Subcutaneous abdominal adipose tissue (tissue), 5 donors: ENCODE measurements around the gene FLT4.

Experiments
- H3K27ac ChIP-seq: one replicate; pipeline ENCODE4 v1.7.0; 2013; ENCODE audit warnings: low read depth, mild to moderate bottlenecking, inconsistent platforms, low read length, moderate library complexity
- H3K27me3 ChIP-seq, 5 donors: one replicate each; pipeline ENCODE4 v1.7.0; 2013; ENCODE audit warnings: low read length in 5 of 5, inconsistent platforms in 1 of 5; ENCODE audit not compliant: control insufficient read depth in 5 of 5, insufficient read depth in 4 of 5
- H3K36me3 ChIP-seq, 5 donors: one replicate each; pipeline ENCODE4 v1.7.0; 2013; ENCODE audit warnings: low read length in 5 of 5; ENCODE audit not compliant: control insufficient read depth in 5 of 5, insufficient read depth in 5 of 5
- H3K4me1 ChIP-seq, 5 donors: one replicate each; pipeline ENCODE4 v1.7.0; 2013; ENCODE audit warnings: low read length in 5 of 5, mild to moderate bottlenecking in 3 of 5, moderate library complexity in 1 of 5; ENCODE audit not compliant: control insufficient read depth in 5 of 5, insufficient read depth in 5 of 5
- H3K4me3 ChIP-seq, 5 donors: one replicate each; pipeline ENCODE4 v1.7.0; 2013; ENCODE audit warnings: low read length in 5 of 5, low read depth in 1 of 5
- H3K9ac ChIP-seq, 5 donors: one replicate each; pipeline ENCODE4 v1.7.0; 2013; ENCODE audit warnings: low read length in 5 of 5, mild to moderate bottlenecking in 4 of 5, moderate library complexity in 3 of 5
- H3K9me3 ChIP-seq, 5 donors: one replicate each; pipeline ENCODE4 v1.7.0; 2013; ENCODE audit warnings: low read length in 5 of 5; ENCODE audit not compliant: control insufficient read depth in 5 of 5
- donor health status: healthy.
- donor health status: healthy.
- donor health status: healthy.
- donor health status: healthy.
- donor health status: healthy.

Gene FLT4

DNA sequence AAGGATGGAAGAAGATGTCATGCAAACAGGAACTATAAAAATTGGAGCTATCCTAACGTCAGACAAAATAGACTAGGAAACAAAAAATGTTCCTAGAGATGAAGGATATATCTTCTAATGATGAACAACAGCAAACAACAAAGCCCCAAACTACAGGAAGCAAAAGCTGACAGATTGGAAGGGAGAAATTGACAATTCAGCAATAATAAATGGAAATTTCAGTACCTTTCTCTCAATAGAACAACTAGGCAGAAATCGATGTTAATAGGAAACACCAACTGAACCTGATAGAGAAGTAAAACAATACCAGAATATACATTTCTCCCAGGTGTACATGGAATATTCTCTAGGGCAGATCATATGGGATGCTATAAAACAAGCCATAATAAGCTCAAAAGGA, 65.7 kb downstream of the FLT4 start:
- H3K27ac ChIP-seq = no peak overlapping the region
- no peaks in the 10 kb centered on the region for H3K4me1 ChIP-seq
- H3K4me3 ChIP-seq = no peak overlapping the region
- H3K36me3 ChIP-seq = no peaks in the 10 kb centered on the region
- no peak overlapping the region for H3K9ac ChIP-seq
- peaks cover 0 to 8% (median 3%) of the 10 kb centered on the region in 5 donors for H3K27me3 ChIP-seq
- peaks cover 0 to 3% (median 0%) of the 10 kb centered on the region in 5 donors for H3K9me3 ChIP-seq

DNA sequence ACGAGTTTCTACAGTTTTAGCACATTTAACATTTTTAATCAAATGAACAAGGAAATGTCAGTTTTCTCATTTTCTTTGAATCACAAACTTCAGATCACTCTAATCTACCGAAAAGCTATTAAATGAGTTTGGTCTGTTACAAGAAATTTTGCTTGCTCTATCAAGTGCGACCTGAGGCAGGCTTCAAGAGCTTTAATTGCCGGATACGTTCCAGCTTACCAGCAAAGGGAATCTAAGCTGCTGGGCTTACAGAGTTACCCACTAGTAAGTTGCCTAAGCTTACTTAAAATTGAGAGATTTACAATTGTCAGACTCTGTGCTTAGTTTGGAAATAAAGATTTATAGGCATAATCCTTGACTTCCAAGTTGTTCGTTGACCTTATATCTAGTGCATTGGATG, 68.7 kb downstream of the FLT4 start:
- H3K27ac ChIP-seq = no peak overlapping the region

DNA sequence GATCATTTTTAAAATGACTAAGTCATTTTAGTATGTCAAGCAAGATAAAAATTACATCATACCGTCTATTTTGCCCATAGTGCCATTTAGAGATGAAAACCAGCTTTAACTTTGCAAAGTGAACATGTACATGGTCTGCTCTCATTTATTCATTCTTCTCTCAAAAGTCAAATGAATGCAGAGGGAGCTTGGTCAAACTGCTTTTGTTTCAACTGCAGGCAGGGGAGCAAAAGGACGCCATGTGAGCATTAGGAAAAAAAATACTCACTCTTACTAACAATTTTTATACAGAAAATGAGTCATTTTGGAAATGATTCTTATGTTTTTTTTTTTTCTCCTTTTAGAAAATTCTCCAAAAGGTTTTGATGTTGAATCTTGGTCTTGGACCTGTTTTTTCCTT, 73.8 kb downstream of the FLT4 start:
- H3K9me3 ChIP-seq = no peaks in the 10 kb centered on the region
- peaks cover 33 to 53% (median 37%) of the 10 kb centered on the region in 5 donors for H3K36me3 ChIP-seq
- no peak overlapping the region for H3K27ac ChIP-seq
- H3K4me1 ChIP-seq = no peaks in the 10 kb centered on the region
- no peak overlapping the region for H3K9ac ChIP-seq
- H3K27me3 ChIP-seq = no peaks in the 10 kb centered on the region
- H3K4me3 ChIP-seq = no peak overlapping the region

More for the DNA sequence above, 68.7 kb downstream of the FLT4 start:
- Histone ChIP-seq H3K9me3 (peaks cover 0 to 3% (median 0%) of the 10 kb centered on the region in 5 donors), H3K27me3 (no peaks in the 10 kb centered on the region), H3K4me3 (no peak overlapping the region), H3K4me1 (no peaks in the 10 kb centered on the region), H3K9ac (no peak overlapping the region), H3K36me3 (peaks cover 5 to 14% (median 6%) of the 10 kb centered on the region in 5 donors)

DNA sequence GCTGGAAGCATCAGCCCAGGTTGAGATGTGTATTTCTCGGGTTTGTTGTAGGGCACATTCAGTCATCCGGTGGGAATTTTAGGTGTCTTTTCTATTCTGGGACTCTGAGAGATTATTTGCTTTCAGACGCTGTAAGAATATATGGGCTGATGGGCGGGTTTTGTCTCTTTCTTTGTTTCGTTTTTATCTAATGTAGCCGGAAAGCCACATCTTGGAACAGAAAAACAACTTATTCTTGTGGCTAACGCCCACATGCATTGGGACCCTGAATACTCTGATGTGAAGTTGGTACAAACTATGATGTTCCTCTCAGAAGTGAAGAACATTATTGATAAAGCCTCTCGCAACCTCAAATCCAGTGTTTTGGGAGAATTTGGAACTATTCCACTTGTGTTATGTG, 80.5 kb downstream of the FLT4 start:
- no peaks in the 10 kb centered on the region for H3K4me1 ChIP-seq
- no peaks in the 10 kb centered on the region for H3K9me3 ChIP-seq
- no peak overlapping the region for H3K9ac ChIP-seq
- H3K36me3 ChIP-seq = peaks cover 46 to 74% (median 47%) of the 10 kb centered on the region in 5 donors
- no peak overlapping the region for H3K4me3 ChIP-seq
- H3K27ac ChIP-seq = no peak overlapping the region
- H3K27me3 ChIP-seq = no peaks in the 10 kb centered on the region

DNA sequence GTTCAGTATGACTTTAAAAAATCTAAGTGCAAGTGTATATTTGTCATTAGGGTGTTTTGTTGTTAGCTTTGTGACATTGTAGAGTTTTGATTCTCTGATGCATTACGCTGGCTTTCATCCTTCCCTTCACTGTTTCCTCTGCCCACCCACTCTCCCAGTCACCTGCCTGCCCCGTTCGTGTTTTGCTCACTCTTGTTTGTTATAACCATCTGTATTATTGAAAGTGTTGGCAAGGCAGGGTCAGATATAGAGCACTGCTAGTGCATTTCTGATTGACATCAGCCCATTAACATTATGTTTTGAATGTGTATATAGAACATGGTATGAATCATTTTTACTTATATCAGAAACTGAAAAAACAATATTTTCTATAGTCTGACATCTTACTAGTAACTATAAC, 85.4 kb downstream of the FLT4 start:
- no peak overlapping the region for H3K4me3 ChIP-seq
- no peak overlapping the region for H3K27ac ChIP-seq
- H3K9ac ChIP-seq = no peak overlapping the region
- no peaks in the 10 kb centered on the region for H3K27me3 ChIP-seq
- H3K9me3 ChIP-seq = no peaks in the 10 kb centered on the region
- H3K4me1 ChIP-seq = no peaks in the 10 kb centered on the region
- peaks cover 24 to 42% (median 27%) of the 10 kb centered on the region in 5 donors for H3K36me3 ChIP-seq

DNA sequence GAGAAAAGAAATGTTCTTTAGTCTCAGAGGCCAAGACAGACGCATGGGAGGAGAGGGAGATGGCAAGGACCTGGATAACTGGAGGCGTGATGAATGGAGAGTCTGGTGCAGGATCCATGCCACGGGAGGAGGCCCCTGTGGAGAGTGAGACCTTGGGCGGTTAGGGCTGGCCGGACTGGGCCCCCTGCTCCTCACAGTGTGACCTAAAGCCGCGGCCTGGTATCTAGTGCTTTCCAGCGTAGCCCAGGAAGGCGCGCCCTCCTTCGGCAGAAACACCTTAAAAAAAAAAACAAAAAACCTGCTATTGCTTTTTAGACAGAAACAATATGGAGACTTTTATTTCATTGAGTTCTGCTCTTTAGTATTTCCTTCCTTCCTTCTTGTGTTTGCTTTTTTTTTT, 91.2 kb downstream of the FLT4 start:
- Histone ChIP-seq H3K4me3 (no peak overlapping the region), H3K9me3 (no peaks in the 10 kb centered on the region), H3K9ac (no peak overlapping the region), H3K27me3 (no peaks in the 10 kb centered on the region), H3K27ac (no peak overlapping the region), H3K36me3 (peaks cover 7 to 30% (median 14%) of the 10 kb centered on the region in 5 donors), H3K4me1 (no peaks in the 10 kb centered on the region)

DNA sequence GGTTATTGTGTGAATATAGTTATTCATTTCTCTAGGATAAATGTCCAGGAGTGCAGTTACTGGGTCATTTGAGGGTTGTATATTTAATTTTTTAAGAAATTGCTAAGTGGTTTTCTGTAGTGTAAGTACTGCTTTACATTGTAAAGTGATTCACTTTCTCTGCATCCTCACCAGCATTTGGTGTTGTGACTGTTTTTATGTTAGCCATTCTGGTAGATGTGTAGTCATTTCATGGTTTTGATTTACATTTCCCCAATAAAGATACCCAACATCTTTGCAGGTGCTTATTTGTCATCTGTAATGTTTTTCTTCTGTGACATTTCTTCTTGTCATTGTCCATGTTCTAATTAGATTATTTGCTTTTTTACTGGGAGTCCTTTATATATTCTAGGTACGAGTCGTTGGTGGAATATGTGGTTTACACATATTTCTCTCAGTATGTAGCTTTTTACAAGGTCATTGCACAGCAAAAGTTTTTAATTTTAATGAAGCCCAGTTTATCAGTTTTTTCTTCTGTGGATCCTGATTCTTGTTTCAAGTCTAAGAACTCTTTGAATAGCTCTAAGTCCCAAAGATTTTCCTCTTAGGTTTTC, 92.1 kb downstream of the FLT4 start:
- Histone ChIP-seq H3K4me1 (no peaks in the 10 kb centered on the region), H3K4me3 (no peak overlapping the region), H3K9me3 (no peaks in the 10 kb centered on the region), H3K9ac (no peak overlapping the region), H3K36me3 (peaks cover 5 to 29% (median 11%) of the 10 kb centered on the region in 5 donors), H3K27me3 (no peaks in the 10 kb centered on the region), H3K27ac (no peak overlapping the region)

DNA sequence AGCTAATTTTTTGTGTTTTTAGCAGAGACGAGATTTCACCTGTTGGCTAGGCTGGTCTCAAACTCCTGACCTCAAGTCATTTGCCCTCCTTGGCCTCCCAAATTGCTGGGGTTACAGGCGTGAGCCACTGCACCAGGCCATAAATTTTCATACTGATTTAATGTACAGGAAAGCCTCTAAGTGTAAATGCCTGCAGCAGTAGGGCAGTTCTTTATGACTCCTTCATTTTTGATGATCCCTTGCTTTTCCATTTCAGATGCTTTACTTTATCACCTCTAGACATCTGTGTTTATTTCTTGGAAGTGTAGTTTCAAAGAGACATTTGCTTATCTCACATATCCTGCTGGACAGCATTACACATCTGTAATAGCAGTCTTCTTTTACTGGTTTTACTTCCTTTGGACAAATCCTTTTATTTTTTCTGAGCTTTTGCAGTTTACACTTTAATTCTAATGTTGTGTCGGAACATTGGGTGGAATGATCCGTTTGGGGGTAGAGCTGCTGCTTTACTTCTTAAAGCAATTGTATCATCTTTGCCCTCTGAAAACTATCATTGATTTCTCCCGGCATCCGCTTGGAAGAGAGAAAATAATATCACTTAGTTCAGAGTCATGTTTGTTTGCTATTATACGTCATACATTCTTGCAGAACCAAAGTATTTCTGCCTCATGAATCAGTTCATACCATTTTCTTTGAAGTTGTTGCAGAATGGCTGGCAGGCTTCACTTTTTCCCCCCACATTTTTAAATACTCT, 94.1 kb downstream of the FLT4 start:
- Histone ChIP-seq H3K27me3 (no peaks in the 10 kb centered on the region), H3K9ac (no peak overlapping the region), H3K9me3 (no peaks in the 10 kb centered on the region), H3K27ac (no peak overlapping the region), H3K4me3 (no peak overlapping the region), H3K36me3 (peaks cover 5 to 36% (median 19%) of the 10 kb centered on the region in 5 donors), H3K4me1 (no peaks in the 10 kb centered on the region)

DNA sequence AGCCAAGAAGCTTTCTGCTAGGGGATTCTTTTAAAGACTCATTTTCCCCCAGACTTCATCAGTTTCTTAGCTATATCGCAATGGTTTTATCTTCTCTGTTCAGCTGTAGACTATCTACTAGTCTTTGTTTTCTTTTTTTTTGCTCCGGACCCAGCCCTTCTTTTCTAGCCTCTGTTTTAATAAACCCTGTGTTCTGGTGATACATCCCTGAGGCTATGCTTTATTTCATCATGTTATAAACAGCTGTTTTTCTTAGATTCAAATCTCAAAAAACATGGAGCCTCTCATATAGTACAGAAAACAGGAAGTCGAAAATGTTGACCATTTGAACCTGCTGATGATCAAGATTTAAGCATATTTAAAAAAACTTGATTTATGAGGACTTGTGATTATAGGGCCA, 95.9 kb downstream of the FLT4 start:
- no peaks in the 10 kb centered on the region for H3K4me1 ChIP-seq
- no peaks in the 10 kb centered on the region for H3K9me3 ChIP-seq
- H3K36me3 ChIP-seq = peaks cover 5 to 41% (median 19%) of the 10 kb centered on the region in 5 donors
- H3K27ac ChIP-seq = no peak overlapping the region
- H3K4me3 ChIP-seq = no peak overlapping the region
- no peak overlapping the region for H3K9ac ChIP-seq
- no peaks in the 10 kb centered on the region for H3K27me3 ChIP-seq
